ENCODE measurements around the gene SPESP1. TPM values are rescaled to one million over a fixed set of nuclear protein-coding genes. Genes with fewer than 3 reads are reported as not detected.

SPESP1 gene
- total RNA-seq, 1 donor from 2014 or later = 8.4 TPM

DNA sequence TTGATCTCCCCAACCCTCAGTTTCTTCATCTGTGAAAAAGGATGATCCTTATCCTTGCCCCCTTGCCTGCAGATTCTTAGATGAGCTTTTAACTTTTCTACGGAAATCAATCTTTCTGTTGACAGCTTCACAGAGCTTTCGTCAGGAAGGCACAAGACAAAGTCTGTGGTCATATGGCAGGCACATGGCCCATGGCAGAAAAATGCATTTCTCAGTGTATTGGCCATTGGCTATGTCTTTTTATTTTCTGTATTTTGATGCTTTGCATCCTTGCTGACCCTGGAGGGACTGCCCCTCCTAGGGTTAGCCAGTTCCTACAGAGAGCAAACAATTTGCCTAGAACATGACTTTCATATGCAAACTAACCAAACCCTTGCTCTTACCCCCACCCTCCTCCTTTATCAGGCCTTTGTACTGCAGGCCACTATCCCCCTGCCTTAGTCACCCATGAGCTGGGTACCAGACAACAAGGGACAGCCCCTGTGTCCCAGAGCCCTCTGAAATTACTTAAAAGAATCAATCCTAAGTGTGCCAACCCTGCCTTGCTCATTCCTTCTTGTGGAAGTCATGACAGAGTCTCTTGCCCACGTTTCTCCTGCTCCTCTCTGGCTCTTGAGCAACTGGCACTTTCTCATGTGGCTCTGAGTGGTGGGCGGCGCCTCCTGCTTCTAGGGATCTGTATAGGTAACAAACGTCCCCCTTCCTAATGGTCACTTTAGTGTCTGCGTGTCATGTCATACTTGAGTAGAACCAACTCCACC lies 60.1 kb downstream of the SPESP1 start:
- no peak for DNase-seq (ENCODE audit: low read depth)
- Histone ChIP-seq H3K36me3 (ENCODE audit: control insufficient read depth, insufficient read depth, low read length) (no peaks in the 10 kb centered on the region), H3K27me3 (ENCODE audit: control insufficient read depth, insufficient read depth, low read length) (no peaks in the 10 kb centered on the region), H3K4me3 (ENCODE audit: low read depth, low read length) (no peak overlapping the region)
- TF ChIP-seq, protein P1, sequence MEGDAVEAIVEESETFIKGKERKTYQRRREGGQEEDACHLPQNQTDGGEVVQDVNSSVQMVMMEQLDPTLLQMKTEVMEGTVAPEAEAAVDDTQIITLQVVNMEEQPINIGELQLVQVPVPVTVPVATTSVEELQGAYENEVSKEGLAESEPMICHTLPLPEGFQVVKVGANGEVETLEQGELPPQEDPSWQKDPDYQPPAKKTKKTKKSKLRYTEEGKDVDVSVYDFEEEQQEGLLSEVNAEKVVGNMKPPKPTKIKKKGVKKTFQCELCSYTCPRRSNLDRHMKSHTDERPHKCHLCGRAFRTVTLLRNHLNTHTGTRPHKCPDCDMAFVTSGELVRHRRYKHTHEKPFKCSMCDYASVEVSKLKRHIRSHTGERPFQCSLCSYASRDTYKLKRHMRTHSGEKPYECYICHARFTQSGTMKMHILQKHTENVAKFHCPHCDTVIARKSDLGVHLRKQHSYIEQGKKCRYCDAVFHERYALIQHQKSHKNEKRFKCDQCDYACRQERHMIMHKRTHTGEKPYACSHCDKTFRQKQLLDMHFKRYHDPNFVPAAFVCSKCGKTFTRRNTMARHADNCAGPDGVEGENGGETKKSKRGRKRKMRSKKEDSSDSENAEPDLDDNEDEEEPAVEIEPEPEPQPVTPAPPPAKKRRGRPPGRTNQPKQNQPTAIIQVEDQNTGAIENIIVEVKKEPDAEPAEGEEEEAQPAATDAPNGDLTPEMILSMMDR (IDR thresholded peaks at IDR 0.05; ENCODE audit: insufficient read depth, low read length, poor library complexity, severe bottlenecking) = no peak

DNA sequence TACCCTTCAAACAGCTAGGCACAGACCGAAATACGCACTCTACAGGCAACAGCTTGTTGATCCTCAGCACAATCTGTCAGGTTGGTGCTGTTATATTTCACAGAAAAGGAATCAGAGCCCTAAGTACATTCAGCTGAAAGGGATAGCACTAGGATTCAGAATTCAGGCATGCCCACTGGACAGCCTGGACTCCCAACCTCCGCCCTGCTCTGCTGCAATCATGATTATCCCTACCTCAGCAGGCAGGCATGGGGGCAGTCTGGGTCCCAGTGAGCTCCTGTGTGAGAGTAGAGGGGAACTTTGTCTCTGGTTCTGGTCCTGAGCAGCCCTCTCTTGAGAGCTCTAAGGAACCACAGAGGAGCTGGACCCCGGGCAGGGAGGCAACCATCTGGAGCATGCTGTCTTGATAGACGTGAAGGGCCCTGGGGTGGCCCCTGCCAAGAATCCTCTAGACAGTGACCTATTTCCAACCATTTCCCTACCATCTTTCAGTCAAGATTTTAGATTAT lies 60.7 kb downstream of the SPESP1 start:
- TF ChIP-seq, protein P1 (IDR thresholded peaks at IDR 0.05; ENCODE audit: insufficient read depth, low read length, poor library complexity, severe bottlenecking) = no peak
- no peak overlapping the region for H3K4me3 ChIP-seq (ENCODE audit: low read depth, low read length)
- H3K27me3 ChIP-seq (ENCODE audit: control insufficient read depth, insufficient read depth, low read length) = no peaks in the 10 kb centered on the region
- H3K36me3 ChIP-seq (ENCODE audit: control insufficient read depth, insufficient read depth, low read length) = no peaks in the 10 kb centered on the region
- no peak for DNase-seq (ENCODE audit: low read depth)

DNA sequence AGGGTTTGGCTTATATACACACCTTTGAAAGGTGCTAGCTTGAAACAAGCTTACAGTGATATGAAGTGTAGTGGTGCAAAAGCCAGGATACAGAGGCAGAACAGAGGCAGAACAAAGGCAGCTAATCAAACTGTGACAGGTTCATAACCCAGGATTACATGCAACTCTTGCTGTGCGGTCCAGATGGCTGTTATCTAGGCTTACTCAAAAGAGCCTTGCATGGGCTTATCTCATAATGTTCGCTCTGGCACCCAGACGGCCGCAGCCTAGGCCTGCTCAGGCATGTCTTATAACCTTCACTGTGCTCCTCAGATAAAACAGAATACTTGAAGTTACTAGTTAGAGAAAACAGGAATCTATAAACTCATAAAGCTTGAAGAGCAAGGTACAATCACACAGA lies 61.4 kb downstream of the SPESP1 start:
- no peaks in the 10 kb centered on the region for H3K36me3 ChIP-seq (ENCODE audit: control insufficient read depth, insufficient read depth, low read length)
- no peaks in the 10 kb centered on the region for H3K27me3 ChIP-seq (ENCODE audit: control insufficient read depth, insufficient read depth, low read length)
- TF ChIP-seq, protein P1 (IDR thresholded peaks at IDR 0.05; ENCODE audit: insufficient read depth, low read length, poor library complexity, severe bottlenecking) = no peak
- no peak overlapping the region for H3K4me3 ChIP-seq (ENCODE audit: low read depth, low read length)
- no peak for DNase-seq (ENCODE audit: low read depth)

DNA sequence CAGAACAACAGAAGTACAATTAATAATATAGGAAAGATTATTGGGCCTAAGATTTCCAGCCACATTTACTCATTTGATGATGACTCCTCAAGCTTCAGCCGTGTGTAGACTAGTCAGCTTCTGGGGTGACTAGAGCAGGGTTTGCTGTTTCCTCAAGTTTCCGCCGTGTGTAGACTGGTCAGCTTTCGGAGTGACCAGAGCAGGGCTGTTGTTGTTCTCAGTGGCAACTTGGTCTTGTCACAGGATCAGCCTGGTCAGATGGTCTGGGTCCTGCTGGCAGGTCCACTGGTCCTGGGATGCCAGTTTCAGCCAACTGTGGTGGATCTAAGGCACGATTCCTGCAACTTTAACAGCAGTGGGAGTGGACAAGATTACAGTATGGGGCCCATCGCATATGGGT lies 62.4 kb downstream of the SPESP1 start:
- H3K27me3 ChIP-seq (ENCODE audit: control insufficient read depth, insufficient read depth, low read length) = no peaks in the 10 kb centered on the region
- no peaks in the 10 kb centered on the region for H3K36me3 ChIP-seq (ENCODE audit: control insufficient read depth, insufficient read depth, low read length)
- DNase-seq (ENCODE audit: low read depth) = no peak
- TF ChIP-seq, protein P1 (IDR thresholded peaks at IDR 0.05; ENCODE audit: insufficient read depth, low read length, poor library complexity, severe bottlenecking) = no peak
- H3K4me3 ChIP-seq (ENCODE audit: low read depth, low read length) = no peak overlapping the region

DNA sequence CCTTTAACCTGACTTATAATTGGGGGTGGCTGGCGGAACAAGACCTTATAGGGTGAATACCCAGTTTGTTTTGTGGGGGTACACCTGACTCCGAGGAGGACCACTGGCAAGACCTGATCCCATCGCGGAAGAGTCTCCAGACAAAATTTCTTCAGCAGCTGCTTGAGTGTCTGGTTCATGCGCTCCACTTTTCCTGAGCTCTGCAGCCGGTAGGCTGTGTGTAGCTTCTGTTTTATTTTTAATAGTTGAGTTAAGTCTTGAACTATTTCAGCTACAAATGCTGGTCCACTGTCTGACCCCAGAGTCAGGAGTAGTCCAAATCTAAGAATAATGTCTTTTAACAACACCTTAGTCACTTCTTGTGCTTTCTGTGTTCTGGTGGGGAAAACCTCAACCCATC lies 63.0 kb downstream of the SPESP1 start:
- no peaks in the 10 kb centered on the region for H3K27me3 ChIP-seq (ENCODE audit: control insufficient read depth, insufficient read depth, low read length)
- DNase-seq (ENCODE audit: low read depth) = no peak
- TF ChIP-seq, protein P1 (IDR thresholded peaks at IDR 0.05; ENCODE audit: insufficient read depth, low read length, poor library complexity, severe bottlenecking) = no peak
- no peaks in the 10 kb centered on the region for H3K36me3 ChIP-seq (ENCODE audit: control insufficient read depth, insufficient read depth, low read length)
- no peak overlapping the region for H3K4me3 ChIP-seq (ENCODE audit: low read depth, low read length)

DNA sequence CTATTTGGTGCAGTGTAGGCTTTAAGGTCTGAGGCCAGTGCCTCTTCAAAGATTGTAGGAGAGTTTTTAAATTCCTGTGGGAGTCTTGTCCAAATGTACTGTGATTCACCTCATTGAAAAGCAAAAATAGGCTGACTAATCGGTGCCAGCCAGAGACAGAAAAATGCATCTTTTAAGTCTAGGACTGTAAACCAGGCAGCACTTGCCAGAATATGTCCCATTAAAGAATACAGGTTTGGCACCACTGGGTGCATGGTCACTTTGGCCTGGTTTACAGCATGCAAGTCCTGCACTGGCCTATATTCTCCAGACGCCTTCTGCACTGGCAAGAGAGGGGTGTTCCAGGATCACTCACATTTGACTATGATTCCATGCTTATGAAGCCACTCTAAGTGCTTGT lies 63.8 kb downstream of the SPESP1 start:
- TF ChIP-seq, protein P1 (IDR thresholded peaks at IDR 0.05; ENCODE audit: insufficient read depth, low read length, poor library complexity, severe bottlenecking) = no peak
- peak; percentile 35 for DNase-seq (ENCODE audit: low read depth)
- no peak overlapping the region for H3K4me3 ChIP-seq (ENCODE audit: low read depth, low read length)
- H3K27me3 ChIP-seq (ENCODE audit: control insufficient read depth, insufficient read depth, low read length) = no peaks in the 10 kb centered on the region
- H3K36me3 ChIP-seq (ENCODE audit: control insufficient read depth, insufficient read depth, low read length) = no peaks in the 10 kb centered on the region
